GM19099 (cell line): ENCODE data around the gene ALLC.

Experiments
- POLR2A ChIP-seq: IDR thresholded peaks from 3 replicates; pipeline ENCODE4 v1.6.1; 2011; ENCODE audit warnings: low read depth; ENCODE audit not compliant: insufficient read length; ENCODE audit errors: extremely low read depth

ALLC gene

GRCh38 chr2:3636586-3637310 is 21.3 kb upstream of the ALLC start:
- TF ChIP-seq POLR2A, result no peak

GRCh38 chr2:3637311-3637675 is 20.7 kb upstream of the ALLC start:
- no peak for TF ChIP-seq POLR2A

GRCh38 chr2:3637692-3638455 is 20.1 kb upstream of the ALLC start:
- no peak for TF ChIP-seq POLR2A

- TF ChIP-seq POLR2A, result no peak
Observed at GRCh38 chr2:3638456-3638810, 19.6 kb upstream of the ALLC start.

GRCh38 chr2:3639015-3639630 is 18.9 kb upstream of the ALLC start:
- TF ChIP-seq POLR2A, result no peak

- no peak for TF ChIP-seq POLR2A
Observed at GRCh38 chr2:3639653-3640052, 18.3 kb upstream of the ALLC start.

- no peak for TF ChIP-seq POLR2A
Observed at GRCh38 chr2:3641181-3641580, 16.8 kb upstream of the ALLC start.

GRCh38 chr2:3641841-3642421 is 16.1 kb upstream of the ALLC start:
- no peak for TF ChIP-seq POLR2A

- TF ChIP-seq POLR2A, result no peak
Observed at GRCh38 chr2:3642521-3643215, 15.3 kb upstream of the ALLC start.

- TF ChIP-seq POLR2A, result no peak
Observed at GRCh38 chr2:3643371-3644245, 14.4 kb upstream of the ALLC start.

GRCh38 chr2:3644246-3644525 is 13.8 kb upstream of the ALLC start:
- no peak for TF ChIP-seq POLR2A

- TF ChIP-seq POLR2A, result no peak
Observed at GRCh38 chr2:3644891-3645605, 13.0 kb upstream of the ALLC start.

- TF ChIP-seq POLR2A, result no peak
Observed at GRCh38 chr2:3645745-3646389, 12.1 kb upstream of the ALLC start.

- TF ChIP-seq POLR2A, result no peak
Observed at GRCh38 chr2:3646446-3646845, 11.6 kb upstream of the ALLC start.

- no peak for TF ChIP-seq POLR2A
Observed at GRCh38 chr2:3647246-3647645, 10.8 kb upstream of the ALLC start.
